Left hindlimb (tissue), 1 donor: ENCODE results near the gene APBB2.
A peak's percentile ranks its signal among the peaks of the same experiment; 100 is the strongest.
"Not testable (repeated sequence)": the region's sequence is repeated elsewhere in the genome, so short reads cannot be mapped to it uniquely, and the experiment has no call there.

Source experiments
- DNase-seq: peaks from one replicate; pipeline ENCODE4 v3.0.0-alpha.2; 2018

The APBB2 gene

DNA sequence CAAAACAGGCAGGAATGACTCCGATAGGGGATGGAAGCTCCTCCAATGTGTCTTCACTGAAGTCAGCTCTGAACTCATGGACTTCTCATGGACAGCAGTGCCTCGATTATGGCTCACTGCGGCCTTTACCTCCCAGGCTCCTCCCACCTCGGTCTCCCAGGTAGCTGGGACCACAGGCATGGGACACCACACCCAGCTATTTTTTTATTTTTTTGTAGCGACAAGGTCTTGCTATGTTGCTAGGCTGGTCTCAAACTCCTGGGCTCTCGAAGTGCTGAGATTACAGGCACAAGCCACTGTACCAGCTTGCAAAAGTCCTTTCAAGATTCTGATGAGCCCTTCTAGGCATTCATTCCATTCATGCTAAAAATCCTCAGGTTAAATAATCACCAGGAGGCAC is 283.1 kb downstream of the APBB2 start:
- DNase-seq: no peak

DNA sequence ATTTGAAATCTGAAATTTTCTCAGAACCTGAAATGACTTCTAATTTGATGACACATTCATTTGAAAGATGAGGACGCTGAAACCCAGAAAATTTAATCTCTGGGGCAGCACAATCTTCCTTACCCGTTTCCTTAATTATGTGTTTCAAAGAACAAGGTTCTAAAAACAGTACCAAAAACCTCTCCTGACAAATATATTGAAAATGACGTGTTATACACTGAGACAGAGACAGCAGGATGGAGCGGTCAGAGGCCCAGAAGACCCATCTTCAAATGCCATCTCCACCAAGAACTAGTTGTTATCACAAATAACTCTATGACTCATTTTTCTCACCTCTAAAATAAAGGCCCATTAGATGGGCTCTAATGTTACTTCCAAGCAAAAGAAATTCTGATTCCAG is 287.3 kb downstream of the APBB2 start:
- DNase-seq: no peak

DNA sequence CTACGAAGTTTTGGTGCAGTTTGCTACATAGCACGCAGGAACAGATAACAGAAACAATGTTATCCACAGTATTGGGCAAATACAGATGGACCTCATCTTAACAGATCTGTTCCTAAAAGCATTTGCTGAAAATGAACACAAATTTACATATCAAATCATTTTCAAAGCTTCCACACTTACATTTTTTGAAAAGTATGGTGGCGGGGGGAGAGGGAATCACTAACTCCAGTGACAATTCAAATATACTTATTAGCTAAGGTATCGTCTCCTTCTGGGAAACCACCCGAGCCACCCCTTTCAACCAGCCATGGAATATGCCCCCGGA is 289.6 kb downstream of the APBB2 start:
- no peak for DNase-seq

DNA sequence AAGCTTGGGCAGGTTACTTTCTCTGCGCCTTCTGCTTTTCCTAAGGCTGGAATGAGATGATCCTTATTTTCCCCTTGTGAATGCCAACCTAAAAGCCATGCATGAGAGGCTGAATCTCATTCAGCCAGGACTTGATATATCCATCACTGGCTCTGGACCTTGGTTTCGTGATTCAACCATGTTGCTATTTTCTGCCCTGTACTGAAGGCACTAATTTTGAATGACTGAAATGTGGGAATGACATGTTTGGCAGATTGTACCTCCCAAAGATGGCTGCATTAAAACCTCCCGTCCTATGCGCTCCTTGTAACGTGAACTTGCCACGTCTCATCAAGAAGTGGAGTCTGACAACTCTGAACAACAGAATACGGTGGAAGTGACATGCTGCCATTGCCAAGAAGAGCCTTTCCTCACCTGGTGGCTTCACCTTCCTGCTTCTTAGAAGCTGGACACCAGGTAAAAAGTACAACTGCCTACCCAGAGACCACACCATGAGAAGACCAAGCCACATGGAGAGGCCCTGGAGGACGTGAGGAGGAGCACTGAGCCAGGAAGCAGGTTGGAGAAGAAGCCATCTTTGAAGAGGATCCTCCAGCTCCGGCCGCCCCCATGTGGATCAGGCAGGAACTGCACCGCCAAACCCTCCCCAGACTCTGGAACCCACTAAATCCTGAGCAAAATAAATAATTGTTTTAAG is 290.1 kb downstream of the APBB2 start:
- no peak for DNase-seq

DNA sequence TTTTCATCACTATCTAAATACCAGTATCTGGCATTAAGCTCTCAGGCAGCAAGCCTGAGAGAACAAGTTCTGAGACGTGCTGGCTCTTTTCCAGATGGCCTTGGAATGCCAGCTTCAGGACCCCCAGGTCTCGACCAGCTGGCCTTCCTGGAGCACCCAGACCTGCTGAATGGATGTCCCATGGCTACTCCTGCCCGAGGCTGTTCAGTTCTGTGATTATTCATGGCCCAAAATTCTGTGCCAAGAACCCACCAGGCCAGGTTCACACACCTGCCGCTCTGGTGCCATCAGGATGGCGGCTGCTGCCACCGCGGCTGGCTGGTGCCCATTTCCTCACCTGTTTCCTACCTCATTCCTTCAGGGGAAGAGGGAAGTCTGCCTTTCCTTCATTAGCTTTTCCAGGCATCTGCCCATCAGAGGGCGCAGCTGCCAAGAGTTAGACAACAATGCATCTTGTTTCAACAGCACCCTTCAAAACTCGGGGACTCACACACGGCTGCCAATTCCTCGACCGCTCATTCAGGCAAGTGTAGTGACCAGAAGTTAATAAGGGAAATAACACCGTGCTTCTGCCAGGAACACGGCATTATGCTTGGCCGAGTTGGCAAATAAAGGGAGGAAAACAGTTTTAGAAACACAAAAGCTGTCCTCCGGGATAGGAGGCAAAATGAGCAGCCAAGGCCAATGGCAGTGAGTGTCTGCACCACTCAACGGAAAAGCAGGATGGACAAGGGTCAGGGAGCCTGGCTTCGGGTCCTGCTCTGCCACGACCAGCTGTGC is 290.8 kb downstream of the APBB2 start:
- no peak for DNase-seq

DNA sequence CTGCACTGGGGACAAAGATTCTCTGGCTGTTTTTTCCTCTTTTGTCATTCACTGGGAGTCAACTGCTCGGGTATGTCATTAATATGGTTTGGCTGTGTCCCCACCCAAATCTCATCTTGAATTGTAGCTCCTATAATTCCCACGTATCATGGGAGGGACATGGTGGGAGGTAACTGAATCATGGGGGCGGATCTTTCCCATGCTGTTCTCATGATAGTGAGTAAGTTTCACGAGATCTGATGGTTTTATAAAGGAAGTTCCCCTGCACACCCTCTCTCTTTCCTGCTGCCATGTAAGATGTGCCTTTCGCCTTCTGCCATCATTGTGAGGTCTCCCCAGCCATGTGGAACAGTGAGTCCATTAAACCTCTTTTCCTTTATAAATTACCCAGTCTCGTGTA is 294.4 kb downstream of the APBB2 start:
- DNase-seq: not testable (repeated sequence)

DNA sequence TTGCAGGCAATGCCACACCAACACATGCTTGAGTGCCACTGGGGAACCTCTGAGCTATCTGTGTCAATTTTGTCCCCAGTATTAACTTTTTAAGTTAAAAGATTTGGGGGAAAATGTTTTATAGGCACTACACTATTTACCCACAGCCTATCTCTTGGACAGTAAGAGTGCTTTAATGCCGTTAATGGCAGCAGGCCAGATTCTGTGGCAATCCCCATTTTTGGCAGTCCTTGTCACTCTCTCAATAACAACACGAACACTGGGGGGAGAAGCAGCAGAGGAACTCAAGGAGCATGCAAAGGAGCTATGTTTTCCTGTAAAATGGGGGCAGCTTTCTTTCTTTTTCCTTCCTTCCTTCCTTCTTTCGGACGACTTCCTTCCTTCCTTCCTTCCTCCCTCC is 296.0 kb downstream of the APBB2 start:
- DNase-seq: no peak

DNA sequence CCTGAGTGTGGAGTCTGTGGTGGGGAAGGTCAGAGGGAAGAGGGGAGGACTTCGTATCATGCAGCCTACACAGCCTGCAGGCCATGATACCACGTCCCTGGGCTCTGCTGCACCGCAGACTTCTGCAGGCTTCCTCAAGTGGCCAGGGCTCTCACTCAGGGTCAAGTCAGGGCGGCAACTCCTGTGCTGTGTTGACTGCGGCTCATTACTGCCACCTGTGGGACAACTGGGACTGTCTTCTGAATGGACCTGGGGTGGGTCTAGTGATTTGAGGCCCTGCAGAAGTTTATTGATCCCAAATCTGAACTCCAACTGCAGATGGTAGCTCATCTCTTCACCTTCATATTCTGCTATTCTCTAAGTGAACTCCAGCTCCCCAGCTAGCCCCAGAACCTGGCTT is 297.5 kb downstream of the APBB2 start:
- no peak for DNase-seq

DNA sequence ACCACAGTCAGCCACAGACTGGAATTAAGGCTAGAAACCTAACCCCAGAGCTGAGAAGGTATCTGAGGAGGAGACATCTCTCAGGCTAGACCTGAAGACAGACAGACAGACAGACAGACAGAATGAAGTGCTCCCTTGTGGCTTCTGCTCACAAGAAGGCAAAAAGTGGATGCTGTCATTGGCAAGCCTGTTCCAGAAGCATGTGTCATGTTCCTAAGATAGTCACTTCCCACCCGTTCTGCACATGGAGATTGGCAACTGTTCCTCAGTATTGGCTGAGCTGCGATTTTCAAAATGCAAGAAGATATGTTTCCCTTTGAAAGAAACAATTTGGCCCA is 298.2 kb downstream of the APBB2 start:
- no peak for DNase-seq

DNA sequence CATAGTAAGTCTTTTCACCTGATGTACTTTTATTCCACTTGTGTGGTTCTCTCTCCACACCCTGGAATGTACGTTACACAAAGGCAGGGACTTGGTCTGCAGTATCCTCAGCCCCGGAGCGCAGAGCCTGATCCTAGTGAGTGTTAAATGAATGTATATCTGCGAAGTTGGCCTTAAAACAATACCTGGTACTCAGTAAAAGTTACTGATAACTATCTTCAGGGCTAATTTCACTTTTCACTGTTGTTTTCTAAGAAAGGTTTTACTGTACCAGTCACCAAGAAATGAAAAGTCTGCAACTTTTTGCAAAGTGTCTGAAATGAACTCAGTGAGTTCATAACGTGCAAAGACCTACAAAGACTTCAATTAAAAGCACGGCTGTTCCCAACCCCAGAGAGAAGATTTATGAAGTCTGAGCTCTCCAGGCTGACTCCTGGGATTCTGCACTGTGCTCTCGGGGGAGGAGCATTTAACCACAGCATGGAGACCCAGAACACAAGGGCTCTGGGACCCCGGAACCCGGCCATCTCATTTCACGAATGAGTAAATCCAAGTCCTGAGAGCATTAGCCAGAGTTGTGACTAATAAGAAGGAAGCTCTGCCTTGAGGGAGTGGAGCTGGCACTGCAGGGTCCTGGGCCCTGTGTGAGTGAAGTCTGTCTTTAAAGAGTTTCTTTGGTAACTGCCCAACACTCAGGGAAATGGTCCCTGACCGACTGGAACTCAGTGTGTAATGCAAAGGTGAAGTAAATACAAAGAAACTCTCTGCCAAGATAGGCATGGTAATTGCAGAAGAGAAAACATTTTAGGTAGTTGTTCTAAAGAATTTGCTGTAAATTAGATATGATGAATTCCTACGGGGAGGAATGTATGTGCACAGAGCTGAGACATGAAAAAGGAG is 298.8 kb downstream of the APBB2 start:
- DNase-seq: no peak

DNA sequence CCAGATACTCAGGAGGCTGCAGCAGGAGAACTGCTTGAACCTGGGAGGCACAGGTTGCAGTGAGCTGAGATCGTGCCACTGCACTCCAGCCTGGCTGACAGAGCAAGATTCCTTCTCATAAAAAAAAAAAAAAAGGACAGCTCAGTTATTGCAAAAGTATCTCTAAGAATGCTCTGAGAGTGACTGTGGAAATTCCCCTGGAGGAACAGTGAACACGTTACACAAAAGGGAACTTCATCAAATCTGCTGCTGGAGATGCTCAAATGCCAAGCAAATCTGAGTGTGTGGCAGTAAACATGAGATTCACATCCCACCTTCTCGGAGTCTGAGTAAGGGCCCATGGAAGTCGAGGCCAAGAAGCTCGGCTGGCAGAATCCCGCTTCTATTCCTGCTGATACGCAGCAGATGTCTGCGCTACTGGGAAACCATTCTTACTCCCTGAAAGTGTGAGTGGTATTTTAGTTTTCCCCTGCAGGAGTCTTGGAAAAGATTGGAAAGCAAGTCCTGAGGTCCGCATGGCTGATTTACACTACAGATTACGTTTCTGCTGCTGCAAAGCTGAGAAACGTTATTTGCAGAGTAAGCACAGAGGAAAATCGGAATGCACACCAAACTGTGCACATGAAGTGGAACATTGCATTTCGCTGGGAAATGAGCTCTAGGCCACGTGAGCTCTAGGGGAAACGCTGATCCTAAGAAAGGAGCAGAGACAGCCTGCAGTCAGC is 301.7 kb downstream of the APBB2 start:
- DNase-seq: no peak

DNA sequence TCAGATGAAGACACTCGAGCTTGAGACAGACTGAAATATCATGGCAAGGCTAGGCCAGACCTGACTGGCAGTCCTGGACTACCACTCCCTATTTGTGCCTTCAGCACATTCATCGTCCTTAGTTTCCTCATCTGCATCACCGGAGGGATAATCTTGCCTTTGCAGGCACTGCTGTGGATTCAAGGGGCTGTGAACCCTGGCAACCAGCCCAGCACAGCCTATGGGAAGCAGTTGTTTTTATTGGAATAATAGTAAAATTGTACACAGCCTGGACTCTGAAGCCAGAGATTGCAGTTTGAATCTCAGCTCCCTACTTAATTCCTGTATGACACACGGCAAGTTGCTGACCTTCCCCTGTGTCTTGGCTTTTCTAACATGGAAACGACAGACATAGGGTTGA is 303.6 kb downstream of the APBB2 start:
- DNase-seq: no peak

DNA sequence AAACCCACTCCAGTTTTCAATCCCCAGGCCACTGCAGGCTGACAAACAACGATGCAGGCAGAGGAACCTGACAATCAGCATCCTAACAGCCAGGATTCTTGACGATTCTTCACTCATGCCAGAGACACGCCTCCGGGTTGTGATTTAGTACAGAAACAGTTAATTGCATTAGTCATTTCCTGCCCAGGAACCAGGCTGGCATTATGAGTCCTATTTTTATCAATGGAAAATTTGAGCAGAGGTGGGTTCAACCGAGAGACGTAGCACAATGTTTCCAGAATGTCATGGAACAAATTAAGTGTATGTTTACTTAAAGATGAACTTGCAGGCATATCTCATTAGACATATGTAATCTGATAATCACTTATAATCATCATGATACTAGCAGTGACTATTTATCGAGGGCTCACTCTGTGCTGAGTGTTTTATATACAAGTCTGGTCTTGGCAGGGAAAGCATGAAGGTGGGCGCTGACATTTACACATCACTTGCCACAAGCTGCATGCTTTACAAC is 304.9 kb downstream of the APBB2 start:
- no peak for DNase-seq

DNA sequence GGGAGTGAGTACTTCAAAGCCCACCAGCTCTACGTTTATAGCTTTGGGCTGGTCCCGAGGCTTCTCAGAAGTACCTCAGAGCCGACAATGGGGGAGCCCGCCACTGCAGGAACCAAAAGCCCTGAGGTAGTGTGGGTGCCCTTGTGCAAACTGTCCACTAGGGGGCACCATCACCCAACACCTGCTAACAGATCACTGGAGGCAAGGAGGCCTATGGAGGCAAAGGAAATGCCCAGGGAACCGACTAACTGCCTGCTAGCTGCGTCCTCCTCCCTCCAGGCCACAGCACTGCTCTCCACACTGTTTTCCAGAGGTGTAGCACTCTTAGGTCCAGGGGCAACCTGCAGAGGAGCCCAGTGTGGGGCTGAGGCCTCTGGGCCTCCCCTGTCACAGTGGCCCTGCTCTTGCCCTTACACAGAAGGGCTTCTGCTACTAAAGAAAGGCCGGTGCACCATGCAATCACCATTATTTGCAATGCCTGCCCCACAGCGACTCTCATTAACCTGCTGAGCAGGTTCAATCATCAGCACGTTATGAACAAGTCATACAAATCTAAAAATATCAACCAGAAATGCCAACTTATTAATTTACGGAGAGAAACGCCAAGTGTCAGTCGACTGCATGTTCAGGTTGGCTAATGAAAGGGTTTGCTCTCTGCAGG is 305.5 kb downstream of the APBB2 start:
- DNase-seq: peak; percentile 68

DNA sequence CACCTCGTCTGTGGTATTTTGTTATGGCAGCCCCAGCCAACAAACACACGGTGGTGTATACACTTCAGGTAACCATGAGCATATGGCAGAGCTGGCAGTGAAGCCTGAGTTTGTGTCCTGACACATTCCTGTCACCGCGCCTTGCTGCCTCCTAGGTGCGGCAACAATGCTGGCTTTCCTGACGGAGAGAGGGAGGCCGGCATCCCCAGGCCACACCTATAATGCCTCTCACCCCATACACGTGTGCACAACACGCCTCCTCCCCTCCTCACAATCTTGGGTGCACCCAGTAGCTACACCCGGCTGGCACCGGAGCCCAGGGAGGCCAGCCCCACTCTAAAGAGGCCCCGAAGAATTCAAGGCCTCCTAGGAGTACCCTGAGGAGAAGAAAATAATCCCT is 306.0 kb downstream of the APBB2 start:
- DNase-seq: no peak

DNA sequence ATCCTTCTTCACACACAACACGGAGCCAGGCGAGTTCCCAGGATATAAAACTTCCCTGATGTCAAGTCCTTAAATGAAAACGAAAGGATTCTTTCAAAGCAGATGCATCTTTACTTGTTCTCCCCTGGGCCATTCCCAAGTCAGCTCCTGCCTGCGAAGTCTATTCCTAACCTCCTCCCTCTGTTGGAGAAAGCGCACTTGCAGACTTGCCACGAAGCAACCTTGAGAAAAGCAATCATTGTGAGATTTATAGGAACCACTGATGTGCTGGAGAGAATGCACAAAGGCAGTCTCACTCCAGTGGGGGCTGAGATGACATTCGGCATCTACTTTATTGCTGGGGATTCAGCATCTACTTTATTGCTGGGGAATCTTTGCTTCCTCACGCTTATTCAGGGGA is 308.9 kb downstream of the APBB2 start:
- DNase-seq: no peak

DNA sequence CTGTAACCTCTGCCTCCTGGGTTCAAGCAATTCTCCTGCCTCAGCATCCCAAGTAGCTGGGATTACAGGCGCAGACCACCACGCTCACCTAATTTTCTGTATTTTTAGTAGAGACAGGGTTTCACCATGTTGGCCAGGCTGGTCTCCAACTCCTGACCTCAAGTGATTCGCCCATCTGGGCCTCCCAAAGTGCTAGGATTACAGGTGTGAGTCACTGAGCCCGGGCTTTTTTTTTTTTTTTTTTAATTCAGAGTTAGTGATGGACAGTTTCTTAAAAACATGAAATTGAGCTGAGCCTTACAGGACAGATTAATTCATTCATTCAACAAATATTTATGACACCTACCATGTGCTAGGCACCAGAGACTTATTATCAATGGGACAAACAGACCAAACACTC is 313.8 kb downstream of the APBB2 start:
- not testable (repeated sequence) for DNase-seq

DNA sequence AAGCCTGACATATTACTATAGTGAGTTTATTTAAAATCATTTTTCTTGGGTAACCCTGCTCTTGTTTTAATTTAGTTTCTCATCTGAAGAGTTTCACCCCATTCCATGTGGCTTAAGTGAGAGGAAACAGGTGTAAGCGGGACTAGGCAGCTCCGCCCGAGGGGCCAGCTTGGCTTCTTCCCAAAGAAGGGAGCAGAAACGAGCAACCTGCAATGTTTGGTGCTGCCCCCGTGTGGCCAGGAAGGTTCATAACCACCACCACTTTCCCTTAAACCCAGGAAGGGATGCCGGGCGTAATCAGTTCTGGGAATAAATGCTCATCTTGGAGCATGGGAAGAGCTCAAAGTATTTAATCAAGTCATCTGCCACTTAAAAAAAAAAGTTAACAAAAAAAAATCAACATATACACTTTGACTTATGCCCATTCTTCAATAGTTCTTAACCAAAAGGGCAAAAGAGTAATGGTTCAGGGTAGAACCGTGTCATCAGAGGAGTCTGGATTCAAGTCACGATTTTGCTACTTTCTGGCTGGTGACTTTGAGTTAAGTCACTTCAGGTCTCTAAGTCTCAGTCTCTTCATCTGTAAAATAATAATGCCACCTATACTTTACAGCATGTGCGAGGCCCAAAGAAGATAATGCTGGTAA is 316.7 kb downstream of the APBB2 start:
- peak; percentile 67 for DNase-seq

DNA sequence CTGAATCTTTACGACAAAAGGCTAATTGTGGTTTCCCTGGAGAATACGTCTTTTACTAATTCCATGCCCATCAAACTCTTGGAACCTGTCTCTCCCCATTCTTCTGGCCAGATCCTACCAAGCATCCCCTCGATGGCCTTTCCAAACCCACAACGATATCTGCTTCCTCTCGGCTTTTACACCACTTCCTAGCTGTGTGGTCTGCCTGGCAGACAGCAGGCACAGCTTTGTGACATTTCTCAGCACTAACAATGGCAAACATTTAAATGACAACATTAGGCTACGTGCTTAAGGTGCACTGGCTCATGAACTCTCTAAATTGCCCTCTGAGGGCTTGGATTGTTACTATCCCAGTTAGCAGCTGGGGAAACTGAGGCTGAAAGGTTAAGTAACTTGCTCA is 323.6 kb downstream of the APBB2 start:
- DNase-seq: no peak

DNA sequence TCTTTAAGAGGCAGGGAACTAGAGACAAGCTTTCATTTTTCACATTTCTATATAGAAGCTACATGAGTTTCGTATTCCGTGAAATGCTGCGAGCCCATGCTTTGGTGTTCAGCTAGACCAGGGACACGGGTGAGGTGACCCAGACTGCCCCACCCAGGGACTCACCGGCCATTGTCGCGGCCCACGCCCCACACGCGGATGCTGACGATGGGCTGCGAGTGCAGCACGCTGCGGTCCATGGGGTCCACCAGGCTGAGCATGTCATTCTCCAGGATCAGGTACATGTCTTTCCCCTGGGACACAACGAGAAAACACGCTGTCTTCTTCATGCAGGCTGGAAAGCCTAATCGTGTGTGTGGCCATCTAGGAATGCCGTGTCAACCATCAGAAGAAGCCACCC is 324.1 kb downstream of the APBB2 start:
- DNase-seq: no peak

DNA sequence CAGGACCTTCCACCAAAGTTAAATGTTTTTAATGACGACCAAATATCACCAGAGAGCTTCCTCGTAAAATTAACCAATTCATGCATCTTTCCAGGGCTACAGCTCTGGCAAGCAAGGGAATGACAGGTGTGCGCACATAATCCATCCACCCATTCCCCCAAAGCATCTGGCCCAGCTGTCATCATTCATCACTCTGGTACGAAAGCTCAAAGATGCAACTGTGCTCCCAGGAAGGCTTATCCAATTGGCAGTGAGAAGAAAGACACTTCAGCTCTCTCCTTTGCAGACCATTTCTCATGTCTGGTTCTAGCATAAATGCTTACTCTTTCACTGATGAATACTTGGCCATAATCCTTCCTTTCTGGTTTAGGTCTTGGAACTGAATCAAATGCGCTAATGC is 325.4 kb downstream of the APBB2 start:
- no peak for DNase-seq

DNA sequence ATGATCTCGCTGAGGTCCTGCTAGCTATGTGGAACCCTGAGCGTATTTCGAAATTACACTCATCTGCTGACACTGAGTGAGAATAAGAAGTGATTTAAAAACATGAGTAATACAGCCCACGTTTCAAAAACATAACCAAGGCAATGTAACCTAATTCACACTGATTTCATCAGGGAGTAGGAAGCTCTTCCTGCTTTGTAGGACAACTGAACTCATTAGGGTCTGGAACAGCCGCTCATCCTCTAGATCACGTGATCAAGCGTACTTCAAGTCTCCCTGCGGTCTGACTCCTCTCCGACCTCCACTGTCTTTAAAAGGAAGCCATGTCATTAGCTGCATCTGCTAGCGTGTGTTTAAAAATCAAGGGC is 326.6 kb downstream of the APBB2 start:
- DNase-seq: no peak
